HEK293 (cell line): ENCODE measurements around the gene METTL6.
"Not testable (repeated sequence)": the region's sequence is repeated elsewhere in the genome, so short reads cannot be mapped to it uniquely, and the experiment has no call there.

Source experiments
- CTCF ChIA-PET: fragments of 350-600 bp; formaldehyde crosslinking; extraction: SDS; loops from one replicate; lab custom pipeline; 2021; ENCODE audit warnings: antibody characterized with exemption; lab: Yijun Ruan, JAX
- POLR2A ChIA-PET: fragments of 300-600 bp; formaldehyde crosslinking; extraction: SDS; loops from one replicate; lab custom pipeline; 2020; ENCODE audit warnings: antibody characterized with exemption, inconsistent platforms; lab: Yijun Ruan, JAX
- H3K27ac ChIP-seq: fragments of 200-500 bp; sonication (Bioruptor generic); 2 replicates; pipeline ENCODE4 v1.5.1; 2014; ENCODE audit warnings: low read depth, low read length, control low read depth, inconsistent platforms; ENCODE audit errors: extremely low read depth
- H3K36me3 ChIP-seq, 2 experiments: fragments of 200-500 bp in 1 of 2; sonication (Bioruptor generic) in 1 of 2; 1 replicate in 1 of 2; 2 replicates in 1 of 2; pipeline ENCODE4 v1.5.1; 2014 to 2017; ENCODE audit warnings: inconsistent platforms in 2 of 2, low read length in 2 of 2; ENCODE audit not compliant: control insufficient read depth in 2 of 2, insufficient read depth in 1 of 2
- H3K4me1 ChIP-seq: fragments of 200-500 bp; sonication (Bioruptor generic); 2 replicates; pipeline ENCODE4 v1.5.1; 2014; ENCODE audit warnings: mild to moderate bottlenecking, low read length, inconsistent platforms; ENCODE audit not compliant: control insufficient read depth, insufficient read depth
- H3K4me3 ChIP-seq: 2 replicates; pipeline ENCODE4 v1.5.1; 2011; ENCODE audit warnings: low read depth, mild to moderate bottlenecking, control low read depth, low read length, moderate library complexity
- H3K9me3 ChIP-seq: fragments of 200-500 bp; sonication (Bioruptor generic); 2 replicates; pipeline ENCODE4 v1.5.1; 2014; ENCODE audit warnings: low read depth, low read length, inconsistent platforms; ENCODE audit not compliant: control insufficient read depth, insufficient read depth
- GLI2 ChIP-seq: fragments of 450-650 bp; formaldehyde crosslinking; IDR thresholded peaks from 2 replicates; pipeline ENCODE4; 2017; ENCODE audit warnings: missing biosample characterization, missing genetic modification characterization, low read depth, borderline replicate concordance
- OSR2 ChIP-seq: fragments of 450-650 bp; formaldehyde crosslinking; IDR thresholded peaks from 2 replicates; pipeline ENCODE4 v1.5.1; 2016; ENCODE audit warnings: missing biosample characterization, missing genetic modification characterization
- TRIM28 ChIP-seq: IDR thresholded peaks from 2 replicates; pipeline ENCODE4 v1.6.1; 2011; ENCODE audit warnings: low read length, control low read depth, borderline replicate concordance
- ZNF175 ChIP-seq: fragments of 450-650 bp; formaldehyde crosslinking; IDR thresholded peaks from 2 replicates; pipeline ENCODE4 v1.5.1; 2016; ENCODE audit warnings: missing biosample characterization, missing genetic modification characterization
- ZNF513 ChIP-seq: fragments of 450-650 bp; IDR thresholded peaks from 2 replicates; pipeline ENCODE4 v1.5.1; 2018; ENCODE audit warnings: missing biosample characterization, missing genetic modification characterization
- ZNF580 ChIP-seq: fragments of 450-650 bp; formaldehyde crosslinking; IDR thresholded peaks from 2 replicates; pipeline ENCODE4 v1.5.1; 2016; ENCODE audit warnings: missing biosample characterization, missing genetic modification characterization
- ZNF639 ChIP-seq: fragments of 450-650 bp; formaldehyde crosslinking; IDR thresholded peaks from 2 replicates; pipeline ENCODE4 v1.5.1; 2016; ENCODE audit warnings: missing biosample characterization, missing genetic modification characterization
- ZNF677 ChIP-seq: fragments of 450-650 bp; IDR thresholded peaks from 2 replicates; pipeline ENCODE4 v1.5.0; 2018; ENCODE audit warnings: missing biosample characterization, mild to moderate bottlenecking, missing genetic modification characterization, moderate library complexity
- ZNF785 ChIP-seq: fragments of 450-650 bp; formaldehyde crosslinking; IDR thresholded peaks from 2 replicates; pipeline ENCODE4 v1.5.1; 2016; ENCODE audit warnings: missing biosample characterization, missing genetic modification characterization
- ZNF830 ChIP-seq: fragments of 450-650 bp; IDR thresholded peaks from 2 replicates; pipeline ENCODE4 v1.5.0; 2018; ENCODE audit warnings: missing biosample characterization, missing genetic modification characterization, low read depth, mild to moderate bottlenecking, moderate library complexity
- ZNF837 ChIP-seq: fragments of 450-650 bp; formaldehyde crosslinking; IDR thresholded peaks from 2 replicates; pipeline ENCODE4 v1.5.1; 2016; ENCODE audit warnings: missing biosample characterization, missing genetic modification characterization
- ZSCAN30 ChIP-seq: fragments of 450-650 bp; IDR thresholded peaks from 2 replicates; pipeline ENCODE4 v1.5.1; 2018; ENCODE audit warnings: missing biosample characterization, mild to moderate bottlenecking, missing genetic modification characterization, moderate library complexity
- TF ChIP-seq, protein P1 (sequence below): fragments of 450-650 bp; formaldehyde crosslinking; IDR thresholded peaks from 2 replicates; pipeline ENCODE4 v1.5.1; 2016; ENCODE audit warnings: missing biosample characterization, missing genetic modification characterization
- TF ChIP-seq, protein P2 (sequence below): fragments of 450-650 bp; formaldehyde crosslinking; IDR thresholded peaks from 2 replicates; pipeline ENCODE4 v1.5.1; 2016; ENCODE audit warnings: missing biosample characterization, missing genetic modification characterization
- TF ChIP-seq, protein P3 (sequence below): fragments of 450-650 bp; formaldehyde crosslinking; IDR thresholded peaks from 2 replicates; pipeline ENCODE4 v1.5.1; 2016; ENCODE audit warnings: missing biosample characterization, missing genetic modification characterization, borderline replicate concordance

The METTL6 gene

DNA sequence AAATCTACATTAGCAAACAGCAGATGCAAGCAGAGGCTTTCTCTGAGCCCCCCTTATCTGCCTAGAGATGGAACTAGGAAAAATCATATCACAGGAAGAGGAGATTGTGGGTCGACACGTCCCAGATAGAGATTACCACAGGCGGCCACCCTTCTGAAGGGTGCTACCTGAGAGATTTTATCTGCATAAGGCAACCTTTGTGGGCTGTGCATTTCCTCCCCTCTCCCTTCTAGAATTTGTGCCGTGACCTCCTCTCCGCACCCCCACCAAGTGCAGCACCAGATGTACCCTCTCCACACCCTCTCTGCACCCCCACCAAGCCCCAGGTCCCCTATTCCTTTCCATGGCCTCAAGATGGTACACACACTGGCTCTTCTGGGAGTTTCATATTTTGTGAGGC, 27.4 kb downstream of the METTL6 start:
- Histone ChIP-seq H3K4me3 (no peak overlapping the region), H3K36me3 (peaks cover 0 to 3% of the 10 kb centered on the region in 2 experiments; a peak in 2 of 3 replicates), H3K27ac (no peak overlapping the region), H3K4me1 (no peaks in the 10 kb centered on the region), H3K9me3 (no peaks in the 10 kb centered on the region)
- no peak for TF ChIP-seq ZNF837 (tag by site-specific recombination)
- TF ChIP-seq, protein P1, sequence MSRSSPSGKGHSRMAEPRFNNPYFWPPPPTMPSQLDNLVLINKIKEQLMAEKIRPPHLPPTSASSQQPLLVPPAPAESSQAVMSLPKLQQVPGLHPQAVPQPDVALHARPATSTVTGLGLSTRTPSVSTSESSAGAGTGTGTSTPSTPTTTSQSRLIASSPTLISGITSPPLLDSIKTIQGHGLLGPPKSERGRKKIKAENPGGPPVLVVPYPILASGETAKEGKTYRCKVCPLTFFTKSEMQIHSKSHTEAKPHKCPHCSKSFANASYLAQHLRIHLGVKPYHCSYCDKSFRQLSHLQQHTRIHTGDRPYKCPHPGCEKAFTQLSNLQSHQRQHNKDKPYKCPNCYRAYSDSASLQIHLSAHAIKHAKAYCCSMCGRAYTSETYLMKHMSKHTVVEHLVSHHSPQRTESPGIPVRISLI (tag by site-specific recombination), result no peak
- TF ChIP-seq, protein P2, sequence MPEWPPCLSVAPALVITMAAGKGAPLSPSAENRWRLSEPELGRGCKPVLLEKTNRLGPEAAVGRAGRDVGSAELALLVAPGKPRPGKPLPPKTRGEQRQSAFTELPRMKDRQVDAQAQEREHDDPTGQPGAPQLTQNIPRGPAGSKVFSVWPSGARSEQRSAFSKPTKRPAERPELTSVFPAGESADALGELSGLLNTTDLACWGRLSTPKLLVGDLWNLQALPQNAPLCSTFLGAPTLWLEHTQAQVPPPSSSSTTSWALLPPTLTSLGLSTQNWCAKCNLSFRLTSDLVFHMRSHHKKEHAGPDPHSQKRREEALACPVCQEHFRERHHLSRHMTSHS, result no peak
- TF ChIP-seq, protein P3, sequence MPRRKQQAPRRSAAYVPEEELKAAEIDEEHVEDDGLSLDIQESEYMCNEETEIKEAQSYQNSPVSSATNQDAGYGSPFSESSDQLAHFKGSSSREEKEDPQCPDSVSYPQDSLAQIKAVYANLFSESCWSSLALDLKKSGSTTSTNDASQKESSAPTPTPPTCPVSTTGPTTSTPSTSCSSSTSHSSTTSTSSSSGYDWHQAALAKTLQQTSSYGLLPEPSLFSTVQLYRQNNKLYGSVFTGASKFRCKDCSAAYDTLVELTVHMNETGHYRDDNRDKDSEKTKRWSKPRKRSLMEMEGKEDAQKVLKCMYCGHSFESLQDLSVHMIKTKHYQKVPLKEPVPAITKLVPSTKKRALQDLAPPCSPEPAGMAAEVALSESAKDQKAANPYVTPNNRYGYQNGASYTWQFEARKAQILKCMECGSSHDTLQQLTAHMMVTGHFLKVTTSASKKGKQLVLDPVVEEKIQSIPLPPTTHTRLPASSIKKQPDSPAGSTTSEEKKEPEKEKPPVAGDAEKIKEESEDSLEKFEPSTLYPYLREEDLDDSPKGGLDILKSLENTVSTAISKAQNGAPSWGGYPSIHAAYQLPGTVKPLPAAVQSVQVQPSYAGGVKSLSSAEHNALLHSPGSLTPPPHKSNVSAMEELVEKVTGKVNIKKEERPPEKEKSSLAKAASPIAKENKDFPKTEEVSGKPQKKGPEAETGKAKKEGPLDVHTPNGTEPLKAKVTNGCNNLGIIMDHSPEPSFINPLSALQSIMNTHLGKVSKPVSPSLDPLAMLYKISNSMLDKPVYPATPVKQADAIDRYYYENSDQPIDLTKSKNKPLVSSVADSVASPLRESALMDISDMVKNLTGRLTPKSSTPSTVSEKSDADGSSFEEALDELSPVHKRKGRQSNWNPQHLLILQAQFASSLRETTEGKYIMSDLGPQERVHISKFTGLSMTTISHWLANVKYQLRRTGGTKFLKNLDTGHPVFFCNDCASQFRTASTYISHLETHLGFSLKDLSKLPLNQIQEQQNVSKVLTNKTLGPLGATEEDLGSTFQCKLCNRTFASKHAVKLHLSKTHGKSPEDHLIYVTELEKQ (tag by site-specific recombination), result no peak
- POLR2A ChIA-PET, result no interaction called here
- CTCF ChIA-PET, result interaction anchor here (0.7 to 4.2 kb wide), 6 partner anchors 132 to 292 kb away, joined by 3 to 30 read pairs (median 4); partner anchors contain the start of gene CAPN7

GRCh38 chr3:15398731-15399133, 28.6 kb downstream of the METTL6 start:
- H3K36me3 ChIP-seq, H3K9me3 ChIP-seq, H3K4me1 ChIP-seq, POLR2A ChIA-PET, H3K27ac ChIP-seq, H3K4me3 ChIP-seq: not testable (repeated sequence)
- CTCF ChIA-PET, result interaction anchor here (0.7 to 4.2 kb wide), 4 partner anchors 111 to 196 kb away, joined by 3 to 30 read pairs (median 6); partner anchors contain the start of gene CAPN7

- H3K9me3 ChIP-seq, H3K4me1 ChIP-seq, H3K27ac ChIP-seq, H3K36me3 ChIP-seq, POLR2A ChIA-PET, H3K4me3 ChIP-seq, CTCF ChIA-PET: not testable (repeated sequence)
These were observed 34.1 kb downstream of the METTL6 start for GRCh38 chr3:15393252-15393651.

DNA sequence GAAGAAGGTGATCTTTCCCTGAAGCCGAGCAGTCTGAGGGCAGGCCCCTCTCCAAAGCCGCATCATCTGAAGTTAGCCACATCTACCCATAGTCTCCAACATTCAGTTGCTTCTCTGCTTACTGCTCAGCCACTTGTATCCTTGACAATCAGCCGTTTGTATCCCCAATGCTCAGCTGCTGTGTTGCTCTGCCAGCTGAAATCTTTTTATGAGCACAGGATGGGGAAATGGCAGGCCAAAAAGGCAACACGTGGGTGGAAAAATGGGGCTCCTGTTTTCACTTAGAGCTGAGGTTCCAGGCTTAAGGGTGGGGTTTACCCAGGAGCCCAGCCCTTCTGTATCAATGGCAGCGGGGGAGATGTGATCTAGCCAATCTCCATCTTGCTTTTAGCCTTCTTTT, 36.3 kb downstream of the METTL6 start:
- Histone ChIP-seq H3K27ac (no peak overlapping the region), H3K4me3 (no peak overlapping the region), H3K9me3 (no peaks in the 10 kb centered on the region), H3K36me3 (no peaks in the 10 kb centered on the region), H3K4me1 (no peaks in the 10 kb centered on the region)
- TF ChIP-seq ZSCAN30, result no peak
- TF ChIP-seq ZNF830, result no peak
- no peak for TF ChIP-seq ZNF513 (tag by site-specific recombination)
- no peak for TF ChIP-seq ZNF785 (tag by site-specific recombination)
- no peak for TF ChIP-seq ZNF639 (tag by site-specific recombination)
- no peak for TF ChIP-seq TRIM28
- TF ChIP-seq GLI2, result no peak
- no peak for TF ChIP-seq ZNF580 (tag by site-specific recombination)
- no peak for TF ChIP-seq ZNF677 (tag by site-specific recombination)
- no peak for TF ChIP-seq ZNF175
- TF ChIP-seq OSR2, result no peak
- CTCF ChIA-PET, result interaction anchor here (0.6 kb wide), 1 partner anchor 252 kb away, joined by 3 read pairs; no protein-coding TSS in a partner anchor
- POLR2A ChIA-PET, result no interaction called here
